ENCODE results near the gene PRR27.

DNA sequence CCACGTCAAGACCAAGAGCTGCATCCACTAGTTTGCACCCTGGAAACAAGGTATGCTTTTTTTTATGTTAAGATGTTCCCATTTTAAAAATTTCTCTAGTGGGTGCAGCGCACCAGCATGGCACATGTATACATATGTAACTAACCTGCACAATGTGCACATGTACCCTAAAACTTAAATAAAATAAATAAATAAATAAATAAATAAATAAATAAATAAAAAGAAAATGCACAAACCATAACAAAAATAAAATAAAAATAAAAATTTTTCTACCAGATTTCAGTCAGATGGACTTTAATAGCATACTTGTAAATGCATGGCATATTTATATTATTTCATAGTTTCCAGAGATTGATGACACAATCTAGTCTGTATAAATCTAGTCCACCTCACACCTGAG, 1.9 kb upstream of the PRR27 start:
- TF ChIP-seq GATA3 (IDR thresholded peaks at IDR 0.05; ENCODE audit: low read depth, low read length) (no peak), GATA2 (IDR thresholded peaks at IDR 0.05; ENCODE audit: low read depth, low read length) (no peak)
